ENCODE data around the gene ZIM2. TPM values are rescaled to one million over a fixed set of nuclear protein-coding genes. Genes with fewer than 3 reads are reported as not detected.

Gene ZIM2
- total and polyA plus RNA-seq, 12 donors = 0.24 to 28.1 (median 4.6) TPM

DNA sequence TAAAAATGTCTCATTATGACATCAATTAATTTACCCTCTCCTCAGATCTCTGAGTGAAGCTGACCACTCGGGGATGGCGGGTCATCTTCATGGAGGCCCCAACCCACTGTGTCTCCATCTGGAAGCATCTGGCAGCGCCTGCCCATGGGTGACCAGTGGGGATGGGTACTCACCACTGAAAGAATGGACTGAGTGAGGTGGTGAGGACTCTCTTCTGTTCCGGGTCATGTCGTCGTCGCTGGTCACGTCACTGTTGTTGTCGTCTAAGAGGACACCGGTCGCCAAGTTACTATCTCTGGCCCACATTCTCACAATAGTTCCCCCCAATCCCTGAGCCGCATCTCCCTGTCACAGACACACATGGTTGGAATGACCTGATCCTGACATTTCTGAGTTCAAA, 17.1 kb downstream of the ZIM2 start:
- WGBS, 4 donors = 78 to 88% (median 84%) methylated on average over 12 of the region's 12 CpGs
- Histone ChIP-seq H3K27ac (no peak overlapping the region), H3K36me3 (replicated peaks in 1 of 2) (peaks cover 0 to 53% of the 10 kb centered on the region in 2 donors), H3K27me3 (no peaks in the 10 kb centered on the region), H3K4me3 (no peak overlapping the region), H3K9me3 (replicated peaks in 1 of 3) (no peaks in the 10 kb centered on the region), H3K4me1 (replicated peaks in 1 of 2) (peaks cover 0 to 3% of the 10 kb centered on the region in 2 donors)
- TF ChIP-seq, protein P1, sequence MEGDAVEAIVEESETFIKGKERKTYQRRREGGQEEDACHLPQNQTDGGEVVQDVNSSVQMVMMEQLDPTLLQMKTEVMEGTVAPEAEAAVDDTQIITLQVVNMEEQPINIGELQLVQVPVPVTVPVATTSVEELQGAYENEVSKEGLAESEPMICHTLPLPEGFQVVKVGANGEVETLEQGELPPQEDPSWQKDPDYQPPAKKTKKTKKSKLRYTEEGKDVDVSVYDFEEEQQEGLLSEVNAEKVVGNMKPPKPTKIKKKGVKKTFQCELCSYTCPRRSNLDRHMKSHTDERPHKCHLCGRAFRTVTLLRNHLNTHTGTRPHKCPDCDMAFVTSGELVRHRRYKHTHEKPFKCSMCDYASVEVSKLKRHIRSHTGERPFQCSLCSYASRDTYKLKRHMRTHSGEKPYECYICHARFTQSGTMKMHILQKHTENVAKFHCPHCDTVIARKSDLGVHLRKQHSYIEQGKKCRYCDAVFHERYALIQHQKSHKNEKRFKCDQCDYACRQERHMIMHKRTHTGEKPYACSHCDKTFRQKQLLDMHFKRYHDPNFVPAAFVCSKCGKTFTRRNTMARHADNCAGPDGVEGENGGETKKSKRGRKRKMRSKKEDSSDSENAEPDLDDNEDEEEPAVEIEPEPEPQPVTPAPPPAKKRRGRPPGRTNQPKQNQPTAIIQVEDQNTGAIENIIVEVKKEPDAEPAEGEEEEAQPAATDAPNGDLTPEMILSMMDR (IDR thresholded peaks at IDR 0.05) = no peak
- no peak for TF ChIP-seq POLR2A (IDR thresholded peaks at IDR 0.05)
- DNase-seq = no peak
- intact Hi-C loops (cut with DNase I) = no loop called here

DNA sequence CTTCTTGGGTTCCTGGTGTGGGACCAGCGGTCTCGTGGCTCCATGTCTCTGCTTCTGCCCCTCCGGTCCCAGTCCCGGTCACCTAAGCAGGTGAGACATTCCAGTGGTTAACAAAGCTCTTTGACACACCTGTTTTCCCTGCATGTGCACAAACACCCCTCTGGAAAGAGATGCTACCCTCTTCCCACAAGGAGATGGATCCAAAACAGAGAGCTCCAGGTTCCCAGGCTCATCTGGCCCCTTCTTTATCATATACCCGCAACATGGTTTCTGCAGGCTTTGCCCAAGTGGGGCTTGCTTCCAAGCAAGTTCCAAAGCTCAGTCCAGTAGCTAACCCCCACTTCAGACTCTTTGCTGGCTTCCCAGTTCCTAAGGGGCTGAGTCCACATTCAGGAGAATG, 17.8 kb downstream of the ZIM2 start:
- H3K4me3 ChIP-seq = no peak overlapping the region
- H3K27ac ChIP-seq = no peak overlapping the region
- intact Hi-C loops (cut with DNase I) = no loop called here
- H3K27me3 ChIP-seq = no peaks in the 10 kb centered on the region
- peaks cover 0 to 3% of the 10 kb centered on the region in 2 donors for H3K4me1 ChIP-seq (replicated peaks in 1 of 2)
- DNase-seq = no peak
- no peak for TF ChIP-seq POLR2A (IDR thresholded peaks at IDR 0.05)
- WGBS, 4 donors = 85 to 95% (median 93%) methylated on average over 5 of the region's 5 CpGs
- no peaks in the 10 kb centered on the region for H3K9me3 ChIP-seq (replicated peaks in 1 of 3)
- peaks cover 0 to 60% of the 10 kb centered on the region in 2 donors for H3K36me3 ChIP-seq (replicated peaks in 1 of 2)

DNA sequence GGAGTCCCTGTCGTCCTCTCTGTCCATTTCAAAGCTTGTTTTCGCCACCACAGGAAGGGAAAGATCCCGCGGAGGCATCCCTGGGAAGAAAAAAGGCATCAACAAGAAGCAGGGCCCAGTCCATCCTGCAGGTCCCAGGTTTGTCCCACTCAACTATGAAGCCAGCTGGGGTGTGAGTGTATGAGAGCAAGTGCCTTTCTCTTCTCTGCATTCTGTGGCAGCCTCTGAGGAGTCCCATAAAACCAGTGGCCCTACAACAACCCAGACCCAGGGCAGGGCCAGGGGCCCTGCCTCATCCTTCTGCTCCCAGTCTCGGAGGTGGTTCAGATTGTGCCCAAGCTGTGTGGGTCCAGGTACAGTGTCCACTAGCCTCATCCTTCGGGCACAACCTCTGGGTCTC, 18.9 kb downstream of the ZIM2 start:
- intact Hi-C loops (cut with DNase I) = no loop called here
- H3K27ac ChIP-seq = no peak overlapping the region
- 80 to 90% (median 82%) methylated on average over 5 to 6 of the region's 6 CpGs for WGBS, 4 donors
- no peaks in the 10 kb centered on the region for H3K9me3 ChIP-seq (replicated peaks in 1 of 3)
- no peaks in the 10 kb centered on the region for H3K4me1 ChIP-seq (replicated peaks in 1 of 2)
- no peaks in the 10 kb centered on the region for H3K27me3 ChIP-seq
- H3K4me3 ChIP-seq = no peak overlapping the region
- TF ChIP-seq POLR2A (IDR thresholded peaks at IDR 0.05) = no peak
- TF ChIP-seq, protein P1 (IDR thresholded peaks at IDR 0.05) = no peak
- H3K36me3 ChIP-seq (replicated peaks in 1 of 2) = peaks cover 0 to 71% of the 10 kb centered on the region in 2 donors
- DNase-seq = no peak

DNA sequence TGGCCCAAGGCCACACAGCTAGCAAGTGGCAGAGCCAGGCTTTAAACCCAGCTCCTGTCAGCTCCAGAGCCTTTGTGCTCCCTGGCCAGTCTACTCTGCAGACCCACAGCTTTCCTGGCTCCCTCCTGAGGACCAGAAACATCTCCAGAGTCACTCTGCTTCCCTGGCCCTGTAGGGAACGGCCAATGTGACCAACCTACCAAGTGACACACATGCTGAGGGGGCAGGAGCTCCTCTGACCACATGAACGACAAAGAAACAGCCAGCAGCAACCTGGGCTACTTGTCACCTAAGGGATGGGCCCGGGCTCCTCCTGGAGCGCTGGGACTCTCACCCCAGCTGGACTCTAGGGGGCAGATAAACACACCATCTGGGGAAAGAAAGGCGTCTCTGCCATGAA, 19.3 kb downstream of the ZIM2 start:
- H3K9me3 ChIP-seq (replicated peaks in 1 of 3) = no peaks in the 10 kb centered on the region
- no peaks in the 10 kb centered on the region for H3K27me3 ChIP-seq
- WGBS, 4 donors = 65 to 88% (median 82%) methylated on average over 5 of the region's 5 CpGs
- H3K4me1 ChIP-seq (replicated peaks in 1 of 2) = no peaks in the 10 kb centered on the region
- no peak overlapping the region for H3K27ac ChIP-seq
- H3K4me3 ChIP-seq = no peak overlapping the region
- DNase-seq = no peak
- intact Hi-C loops (cut with DNase I) = no loop called here
- TF ChIP-seq, protein P1 (IDR thresholded peaks at IDR 0.05) = no peak
- TF ChIP-seq POLR2A (IDR thresholded peaks at IDR 0.05) = no peak
- peaks cover 0 to 71% of the 10 kb centered on the region in 2 donors for H3K36me3 ChIP-seq (replicated peaks in 1 of 2)

DNA sequence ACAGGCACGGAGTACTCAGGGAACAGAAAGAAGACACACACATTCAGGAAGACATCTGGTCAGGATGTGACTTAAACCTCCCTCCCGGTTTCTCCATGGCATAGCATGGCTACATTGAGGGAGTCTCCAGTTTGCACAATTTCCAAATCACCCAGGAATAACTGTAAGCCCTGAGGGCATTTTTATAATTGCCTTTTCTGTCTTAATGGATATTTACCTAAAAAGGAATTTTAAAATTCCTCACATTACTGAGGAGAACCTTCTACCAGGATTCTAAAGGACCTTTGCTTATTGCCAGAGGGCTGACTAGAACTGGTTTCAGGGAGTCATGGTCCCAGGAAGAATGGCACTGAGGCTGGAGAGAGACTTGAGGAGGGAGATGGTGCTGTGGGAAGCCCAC, 21.4 kb downstream of the ZIM2 start:
- peaks cover 0 to 79% of the 10 kb centered on the region in 2 donors for H3K36me3 ChIP-seq (replicated peaks in 1 of 2)
- H3K4me1 ChIP-seq (replicated peaks in 1 of 2) = no peaks in the 10 kb centered on the region
- H3K9me3 ChIP-seq (replicated peaks in 1 of 3) = no peaks in the 10 kb centered on the region
- DNase-seq = no peak
- H3K27ac ChIP-seq = no peak overlapping the region
- no peak overlapping the region for H3K4me3 ChIP-seq
- 78 to 97% (median 84%) methylated on average over 2 of the region's 2 CpGs for WGBS, 4 donors
- intact Hi-C loops (cut with DNase I) = no loop called here
- no peaks in the 10 kb centered on the region for H3K27me3 ChIP-seq
- TF ChIP-seq, protein P1 (IDR thresholded peaks at IDR 0.05) = no peak
- no peak for TF ChIP-seq POLR2A (IDR thresholded peaks at IDR 0.05)

Data from adrenal gland (tissue), 12 donors.